Epithelial cell of esophagus (primary cell): ENCODE measurements around the gene MAP4K5.
"Not testable (repeated sequence)": the region's sequence is repeated elsewhere in the genome, so short reads cannot be mapped to it uniquely, and the experiment has no call there.

Experiments
- DNase-seq: peaks from one replicate; pipeline ENCODE4 v3.0.0; 2010; ENCODE audit warnings: low read depth
- H3K4me3 ChIP-seq: 2 replicates; pipeline ENCODE4 v1.5.1; 2011; ENCODE audit warnings: mild to moderate bottlenecking, low read length, control low read depth
- TF ChIP-seq, protein P1 (sequence below): IDR thresholded peaks from 2 replicates; pipeline ENCODE4 v1.5.1; 2011; ENCODE audit warnings: low read depth, mild to moderate bottlenecking, low read length, control low read depth, inconsistent platforms; ENCODE audit not compliant: insufficient read depth; ENCODE audit errors: missing control alignments

Gene MAP4K5

DNA sequence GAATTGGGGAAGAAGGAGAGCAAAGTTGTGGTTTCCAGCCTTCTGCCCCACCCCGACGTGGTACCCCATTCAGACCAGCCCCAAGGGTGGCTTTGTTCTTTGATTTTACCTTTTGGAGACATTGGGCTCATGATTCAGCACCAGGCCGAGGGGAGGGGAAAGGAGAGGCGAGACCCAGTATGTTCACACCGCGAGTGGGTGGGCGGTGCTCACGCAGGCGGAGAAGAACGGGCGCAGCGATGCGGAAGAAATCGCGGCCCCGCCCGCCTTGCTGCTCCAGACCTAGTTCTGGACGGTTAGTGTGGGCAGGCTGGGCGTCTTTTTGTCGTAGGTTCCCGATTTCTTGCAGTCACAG is 28.5 kb upstream of the MAP4K5 start:
- TF ChIP-seq, protein P1, sequence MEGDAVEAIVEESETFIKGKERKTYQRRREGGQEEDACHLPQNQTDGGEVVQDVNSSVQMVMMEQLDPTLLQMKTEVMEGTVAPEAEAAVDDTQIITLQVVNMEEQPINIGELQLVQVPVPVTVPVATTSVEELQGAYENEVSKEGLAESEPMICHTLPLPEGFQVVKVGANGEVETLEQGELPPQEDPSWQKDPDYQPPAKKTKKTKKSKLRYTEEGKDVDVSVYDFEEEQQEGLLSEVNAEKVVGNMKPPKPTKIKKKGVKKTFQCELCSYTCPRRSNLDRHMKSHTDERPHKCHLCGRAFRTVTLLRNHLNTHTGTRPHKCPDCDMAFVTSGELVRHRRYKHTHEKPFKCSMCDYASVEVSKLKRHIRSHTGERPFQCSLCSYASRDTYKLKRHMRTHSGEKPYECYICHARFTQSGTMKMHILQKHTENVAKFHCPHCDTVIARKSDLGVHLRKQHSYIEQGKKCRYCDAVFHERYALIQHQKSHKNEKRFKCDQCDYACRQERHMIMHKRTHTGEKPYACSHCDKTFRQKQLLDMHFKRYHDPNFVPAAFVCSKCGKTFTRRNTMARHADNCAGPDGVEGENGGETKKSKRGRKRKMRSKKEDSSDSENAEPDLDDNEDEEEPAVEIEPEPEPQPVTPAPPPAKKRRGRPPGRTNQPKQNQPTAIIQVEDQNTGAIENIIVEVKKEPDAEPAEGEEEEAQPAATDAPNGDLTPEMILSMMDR: no peak
- peak; percentile 67 for DNase-seq
- peak overlapping the region; percentile 69 for H3K4me3 ChIP-seq

DNA sequence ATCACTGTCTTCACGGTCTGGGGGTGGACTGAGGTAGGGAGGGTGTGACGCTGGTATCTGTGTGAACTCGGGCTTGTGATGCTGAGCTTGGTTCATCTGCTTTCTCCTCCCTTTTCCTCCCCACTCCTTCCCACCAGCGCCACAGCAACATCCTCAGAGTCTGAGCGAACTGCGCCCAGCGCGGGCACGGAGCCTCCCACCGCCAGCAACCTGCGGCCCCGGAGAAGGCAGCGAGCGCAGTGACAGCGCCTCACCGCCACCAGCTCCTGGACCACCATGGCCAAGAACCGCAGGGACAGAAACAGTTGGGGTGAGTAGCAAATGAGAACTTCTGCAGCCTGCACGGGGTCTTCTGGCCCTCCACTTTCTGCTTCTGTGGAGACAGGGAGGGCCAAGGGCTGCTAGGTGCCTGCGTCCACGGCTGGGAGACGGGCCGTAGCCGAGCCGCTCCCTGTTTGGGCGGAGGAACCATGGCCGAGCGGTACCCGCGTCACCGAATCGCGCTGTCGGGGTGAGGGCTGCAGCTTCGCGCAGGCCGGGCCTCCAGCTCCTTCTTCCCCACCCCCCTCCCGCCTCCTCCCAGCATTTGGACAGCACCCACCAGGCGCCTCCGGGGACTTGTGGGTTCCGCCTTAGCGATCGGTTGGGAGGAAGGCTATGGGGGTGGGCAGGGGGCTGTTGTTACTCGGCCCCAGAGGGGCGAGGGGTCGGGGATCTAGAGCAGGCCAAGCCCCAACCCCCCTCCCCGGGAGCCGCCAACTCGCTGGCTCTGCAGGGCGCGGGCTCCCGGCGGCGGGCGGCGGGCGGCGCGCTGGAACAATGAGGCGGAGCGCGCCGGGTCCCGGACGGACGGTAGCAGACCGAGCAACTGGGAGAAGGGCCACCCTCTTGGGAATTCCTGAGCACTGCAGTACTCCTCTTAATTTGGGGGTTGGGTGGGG is 27.9 kb upstream of the MAP4K5 start, which contains the start of gene ATL1:
TSS of gene ATL1 (plus strand) at position 156 of the 941 bp plus-strand sequence. CDS start at position 277, 121 bp downstream.
- H3K4me3 ChIP-seq: peak within 1 kb of the TSS; percentile 69
- DNase-seq: peak; percentile 80
- TF ChIP-seq, protein P1: no peak

DNA sequence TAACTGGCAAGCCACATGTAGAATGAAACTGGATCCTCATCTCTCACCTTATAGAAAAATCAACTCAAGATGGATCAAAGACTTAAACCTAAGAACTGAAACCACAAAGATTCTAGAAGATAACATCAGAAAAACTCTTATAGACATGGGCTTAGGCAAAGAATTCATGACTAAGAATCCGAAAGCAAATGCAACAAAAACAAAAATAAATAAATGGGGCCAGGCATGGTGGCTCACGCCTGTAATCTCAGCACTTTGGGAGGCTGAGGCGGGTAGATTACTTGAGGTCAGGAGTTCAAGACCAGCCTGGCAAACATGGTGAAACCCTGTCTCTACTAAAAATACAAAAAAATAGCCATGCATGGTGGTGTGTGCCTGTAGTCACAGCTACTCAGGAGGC is 20.4 kb upstream of the MAP4K5 start:
- not testable (repeated sequence) for H3K4me3 ChIP-seq, DNase-seq

DNA sequence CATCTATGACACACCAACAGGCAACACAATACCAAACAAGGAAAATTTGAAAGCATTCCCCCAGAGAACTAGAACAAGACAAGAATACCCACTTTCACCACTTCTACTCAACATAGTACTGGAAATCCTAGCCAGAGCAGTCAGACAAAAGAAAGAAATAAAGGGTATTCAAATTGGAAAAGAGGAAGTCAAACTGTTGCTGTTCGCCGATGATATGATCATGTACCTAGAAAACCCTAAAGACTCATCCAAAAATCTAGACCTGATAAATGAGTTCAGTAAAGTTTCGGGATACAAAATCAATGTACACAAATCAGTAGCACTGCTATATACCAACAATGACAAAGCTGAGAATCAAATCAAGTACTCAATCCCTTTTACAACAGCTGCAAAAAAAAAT is 19.5 kb upstream of the MAP4K5 start:
- no peak overlapping the region for H3K4me3 ChIP-seq
- no peak for DNase-seq
- TF ChIP-seq, protein P1: no peak

DNA sequence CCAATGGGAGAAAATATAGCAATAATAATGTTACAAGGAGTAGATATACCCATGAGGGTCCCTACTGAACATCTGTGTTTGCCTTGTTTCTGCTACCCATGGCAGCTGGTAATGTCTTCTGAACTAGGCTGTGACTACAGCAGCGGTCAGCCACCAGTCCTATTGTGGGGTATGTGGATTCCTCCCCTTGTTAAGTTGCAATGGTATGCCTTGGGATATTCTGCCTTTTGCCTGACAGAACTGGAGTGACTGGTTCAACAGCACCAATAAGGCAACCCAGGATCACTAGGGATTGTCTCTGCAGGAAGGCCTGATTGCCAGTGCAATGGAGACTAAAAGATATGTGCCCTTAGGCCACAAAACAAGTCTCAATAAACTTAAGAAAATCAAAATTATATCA is 17.9 kb upstream of the MAP4K5 start:
- TF ChIP-seq, protein P1: no peak
- H3K4me3 ChIP-seq: no peak overlapping the region
- DNase-seq: peak; percentile 64

DNA sequence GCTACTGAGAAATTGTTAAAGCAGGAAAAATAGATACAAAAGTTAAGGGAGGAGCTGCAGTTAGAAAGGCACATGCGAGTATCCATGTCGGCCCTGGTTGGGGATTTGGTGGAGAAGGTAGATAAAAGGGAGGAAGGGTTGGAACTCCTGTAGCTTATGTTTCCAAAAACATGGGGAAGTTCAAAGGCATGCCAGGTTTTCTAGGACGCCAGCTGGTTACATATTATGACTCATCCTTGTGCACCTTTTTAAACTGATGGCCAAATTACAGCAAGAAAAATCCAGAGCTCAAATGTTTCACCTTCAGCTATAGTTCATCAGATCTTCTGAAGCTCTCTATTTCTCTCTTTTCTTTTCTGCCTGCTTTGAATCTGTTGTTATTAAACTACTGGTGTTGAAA is 13.2 kb upstream of the MAP4K5 start:
- H3K4me3 ChIP-seq: no peak overlapping the region

DNA sequence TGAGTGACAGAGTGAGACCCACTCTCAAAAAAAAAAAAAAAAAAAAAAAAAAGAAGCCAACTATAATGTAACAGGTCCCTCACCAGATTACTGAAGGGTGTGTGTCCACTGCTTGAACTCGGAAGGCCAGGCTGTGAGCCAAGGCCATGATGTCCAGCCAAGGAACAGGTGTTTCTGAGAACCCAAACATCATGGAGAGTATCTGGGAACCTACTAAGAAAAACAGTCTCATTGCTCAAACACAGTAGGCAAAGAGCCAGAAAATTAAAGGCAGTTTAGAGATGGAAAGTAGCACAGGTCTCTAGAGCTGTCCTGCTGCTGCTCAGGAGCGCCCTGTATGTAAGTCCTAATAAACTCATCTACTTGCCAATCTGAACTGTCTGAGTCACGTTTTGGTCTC is 12.5 kb upstream of the MAP4K5 start:
- DNase-seq: no peak
- no peak overlapping the region for H3K4me3 ChIP-seq
- TF ChIP-seq, protein P1: no peak

More for the DNA sequence above, 13.2 kb upstream of the MAP4K5 start:
- DNase-seq: peak; percentile 57
- TF ChIP-seq, protein P1: no peak
